Pancreas (tissue), 10 donors: ENCODE data around the gene WDR83. TPM values are rescaled to one million over a fixed set of nuclear protein-coding genes. Genes with fewer than 3 reads are reported as not detected.
A peak's percentile ranks its signal among the peaks of the same experiment; 100 is the strongest.

Source experiments
- ATAC-seq, 4 donors: fragments of 200-7000 bp; cut with Tn5 transposase; one replicate each; pipeline versions ENCODE4 v1.8.0 to v1.9.1; 2020; ENCODE audit warnings: mild to moderate bottlenecking in 4 of 4, moderate library complexity in 4 of 4
- DNase-seq, 6 donors: peaks; one replicate each; pipeline ENCODE4 v3.0.0-alpha.2; 2020
- FAIRE-seq: peaks from 2 replicates; lab custom pipeline; 2012; peaks lifted over from hg19 to GRCh38; lab: Jason Lieb, UNC
- H3K27ac ChIP-seq, 4 donors: fragments of 200-600 bp; sonication (generic); 1 replicate in 3 of 4; 2 replicates in 1 of 4; pipeline versions ENCODE4 v1.5.0 to v1.8.0; 2020
- H3K27me3 ChIP-seq, 4 donors: fragments of 200-600 bp; one replicate each; pipeline ENCODE4 v1.8.0; 2021
- H3K36me3 ChIP-seq, 3 donors: fragments of 200-600 bp; sonication (generic) in 1 of 3; one replicate each; pipeline versions ENCODE4 v1.5.0 to v1.8.0; 2020 to 2021
- H3K4me1 ChIP-seq, 3 donors: fragments of 200-600 bp; one replicate each; pipeline ENCODE4 v1.8.0; 2021
- H3K4me3 ChIP-seq, 4 donors: fragments of 200-600 bp; sonication (generic) in 2 of 4; one replicate each; pipeline versions ENCODE4 v1.5.0 to v1.8.0; 2020 to 2021
- H3K9me3 ChIP-seq, 4 donors: fragments of 200-600 bp; one replicate each; pipeline ENCODE4 v1.8.0; 2021
- CTCF ChIP-seq, 4 donors: fragments of 200-600 bp; sonication (generic) in 3 of 4; IDR thresholded peaks; one replicate each; pipeline versions ENCODE4 v1.5.0 to v1.8.0; 2021; ENCODE audit warnings: antibody characterized with exemption in 4 of 4
- WGBS, 2 donors: extraction: QIAGEN DNeasy Blood & Tissue Kit; methylation state at CpG; one replicate each; pipeline ENCODE4 v1.1.7; 2013; 5-methylcytosine and 5-hydroxymethylcytosine counted together
- intact Hi-C, 3 donors: fragments of 100-400 bp; cut with DNase I; formaldehyde crosslinking; loops; one replicate each; pipeline versions ENCODE4 v1.11.1 to v1.14.2; 2022
- polyA plus RNA-seq, 2 donors: library from polyadenylated mRNA; stranded (reverse); fragments of 200-250 nt; gene quantifications; one replicate each; pipeline ENCODE4 v1.2.3, GENCODE V29; 2013
- total RNA-seq, 6 donors: library from RNA; stranded (reverse); fragmentation: NEBNext Ultra II Directional in 4 of 6; extraction: Animal tissue kit (Norgen Biotek cat#: 25700) in 4 of 6; gene quantifications; one replicate each; pipeline versions ENCODE4 v1.2.1 to v1.2.4, GENCODE V29; 2021 to 2023
- donor health status: healthy with polysubstance abuse.
- donor health status: DM: no; HTN: no; CAD: no; lungs with moderate emphysema.
- donor health status: DM: no; HTN: no; CAD: no.
- donor health status: control.
- donor health status: control.
- donor health status: Bipolar disorder and iron deficiency.
- donor health status: DM: yes; HTN: yes; CAD: no.
- donor health status: DM: no; HTN: no; CAD: no.
- donor health status: DM: no; HTN: no; CAD: no.
- donor health status: DM: yes; HTN: yes; CAD: no.

The WDR83 gene
- total and polyA plus RNA-seq, 8 donors, result 3.5 to 28.1 (median 7.5) TPM

DNA sequence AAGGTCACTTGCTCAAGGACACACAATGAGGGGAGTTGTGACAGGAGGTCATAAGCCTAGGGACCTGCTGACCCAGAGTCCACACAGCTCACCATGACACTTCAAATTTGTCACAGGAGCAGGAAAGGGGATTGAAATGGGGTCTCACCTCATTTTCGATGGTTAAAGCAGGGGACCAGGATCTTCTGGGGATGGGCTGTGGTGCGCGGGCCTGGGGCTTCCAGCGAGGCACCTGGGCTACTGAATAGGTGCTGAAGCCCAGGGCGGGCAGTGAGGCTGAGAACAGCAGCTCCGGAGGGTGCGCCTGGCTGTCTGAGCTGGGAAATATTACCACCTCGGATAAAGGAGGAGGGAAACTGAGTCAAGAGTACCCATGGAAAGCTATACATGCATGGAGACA, 11.1 kb upstream of the WDR83 start:
- no peak overlapping the region for H3K4me3 ChIP-seq
- 88 to 89% methylated on average over 8 of the region's 8 CpGs for WGBS, 2 donors
- no peak for TF ChIP-seq CTCF (IDR thresholded peaks at IDR 0.05)
- no peak for DNase-seq
- H3K36me3 ChIP-seq, result no peaks in the 10 kb centered on the region
- no peak overlapping the region for H3K27ac ChIP-seq
- H3K4me1 ChIP-seq, result no peaks in the 10 kb centered on the region
- H3K27me3 ChIP-seq, result no peaks in the 10 kb centered on the region
- intact Hi-C loops, result no loop called here
- no peaks in the 10 kb centered on the region for H3K9me3 ChIP-seq
- FAIRE-seq, result no peak
- ATAC-seq, result no peak

DNA sequence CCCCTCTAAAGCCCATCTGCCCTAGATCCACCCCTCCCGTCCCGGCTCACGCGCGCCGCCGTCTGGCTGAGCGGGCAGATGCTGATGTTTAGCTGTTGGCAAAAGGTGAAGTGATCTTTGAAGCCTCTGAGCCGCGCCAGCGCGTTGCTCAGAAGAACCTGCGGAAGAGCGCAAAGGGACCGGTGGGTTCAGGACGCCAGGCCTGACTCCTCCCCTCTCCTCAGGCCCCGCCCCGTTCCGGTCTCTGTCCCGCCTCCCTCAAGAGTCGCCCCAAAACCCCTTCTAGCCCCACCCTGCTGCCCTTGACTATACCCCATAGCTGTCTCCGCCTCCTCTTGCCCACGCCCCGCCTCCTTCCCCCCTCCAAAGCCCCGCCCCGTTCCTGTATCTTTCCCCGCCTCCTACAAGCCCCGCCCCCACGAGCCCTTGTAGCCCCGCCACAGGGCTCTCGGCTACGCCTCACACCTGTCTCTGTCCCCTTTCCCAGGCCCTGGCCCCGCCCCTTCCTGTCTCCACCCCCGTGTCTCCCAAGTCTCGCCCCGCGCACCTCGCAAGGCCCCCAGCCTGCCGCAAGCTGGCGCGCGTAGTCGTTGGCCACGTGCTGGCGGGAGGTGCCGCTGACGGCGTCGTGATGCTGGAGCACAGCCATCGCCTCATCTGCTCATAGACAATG, 9.6 kb upstream of the WDR83 start:
- H3K27ac ChIP-seq, result no peak overlapping the region
- peak in 5 of 6 donors; percentile 35 to 83 (median 58) for DNase-seq
- H3K36me3 ChIP-seq, result peaks cover 0 to 6% (median 0%) of the 10 kb centered on the region in 3 donors
- TF ChIP-seq CTCF (IDR thresholded peaks at IDR 0.05), result no peak
- no peaks in the 10 kb centered on the region for H3K27me3 ChIP-seq
- 70 to 78% methylated on average over 47 to 50 of the region's 50 CpGs for WGBS, 2 donors
- peak in 3 of 4 donors; percentile 71 to 93 (median 73) for ATAC-seq
- H3K4me3 ChIP-seq, result no peak overlapping the region
- FAIRE-seq, result no peak
- H3K4me1 ChIP-seq, result no peaks in the 10 kb centered on the region
- intact Hi-C loops, result no loop called here
- H3K9me3 ChIP-seq, result no peaks in the 10 kb centered on the region

DNA sequence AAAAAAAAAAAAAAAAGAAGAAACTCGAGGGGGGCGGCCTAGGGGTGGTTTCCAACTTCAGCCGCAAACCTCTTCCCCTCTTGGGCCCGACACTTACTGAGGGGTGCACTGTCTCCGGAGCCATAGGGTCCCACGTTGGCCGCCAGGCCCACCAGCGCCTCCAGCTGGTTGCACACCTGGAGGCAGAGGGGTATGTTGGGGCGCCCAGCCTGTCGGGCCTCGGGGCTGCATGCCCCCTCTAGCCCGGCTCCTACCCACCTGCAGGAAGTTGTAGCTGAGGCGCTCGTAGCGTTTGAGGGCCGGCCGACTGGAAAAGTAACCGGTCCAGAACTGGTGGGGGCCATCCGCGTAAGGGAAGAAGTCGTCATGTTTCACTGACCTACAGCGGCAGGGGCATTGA, 8.6 kb upstream of the WDR83 start:
- Histone ChIP-seq H3K9me3 (no peaks in the 10 kb centered on the region), H3K36me3 (peaks cover 0 to 6% (median 0%) of the 10 kb centered on the region in 3 donors), H3K4me3 (no peak overlapping the region), H3K4me1 (no peaks in the 10 kb centered on the region), H3K27me3 (no peaks in the 10 kb centered on the region), H3K27ac (no peak overlapping the region)
- WGBS, 2 donors, result 96% methylated on average over 22 of the region's 22 CpGs
- intact Hi-C loops, result no loop called here
- no peak for ATAC-seq
- no peak for FAIRE-seq
- TF ChIP-seq CTCF (IDR thresholded peaks at IDR 0.05), result no peak
- no peak for DNase-seq

- no peak for ATAC-seq
- Histone ChIP-seq H3K36me3 (peaks cover 0 to 12% (median 0%) of the 10 kb centered on the region in 3 donors), H3K27ac (no peak overlapping the region), H3K9me3 (no peaks in the 10 kb centered on the region), H3K27me3 (no peaks in the 10 kb centered on the region), H3K4me1 (peaks cover 0 to 3% (median 0%) of the 10 kb centered on the region in 3 donors), H3K4me3 (no peak overlapping the region)
- DNase-seq, result no peak
- no peak for TF ChIP-seq CTCF (IDR thresholded peaks at IDR 0.05)
- intact Hi-C loops, result no loop called here
- FAIRE-seq, result no peak
- WGBS, 2 donors, result 90% methylated on average over 12 of the region's 12 CpGs
Observed at GRCh38 chr19:12660980-12661379, 5.6 kb upstream of the WDR83 start.
